Hematopoietic multipotent progenitor cell treated with erythropoietin and hydrocortisone succinate and interleukin-3 and kit ligand, for 4 days (in vitro differentiated cells): ENCODE results near the gene ACVRL1.

Experiments used
- DNase-seq: peaks from one replicate; pipeline ENCODE4 v3.0.0-alpha.2; 2015

The ACVRL1 gene

GRCh38 chr12:51944608-51945233 is 37.4 kb downstream of the ACVRL1 start:
- DNase-seq = no peak

- DNase-seq = no peak
Measured at GRCh38 chr12:51947246-51947996, 40.1 kb downstream of the ACVRL1 start.

- DNase-seq = no peak
Measured at GRCh38 chr12:51948066-51948465, 40.8 kb downstream of the ACVRL1 start.

GRCh38 chr12:51949342-51950030 is 42.2 kb downstream of the ACVRL1 start:
- DNase-seq = no peak

- no peak for DNase-seq
Measured at GRCh38 chr12:51950682-51951198, 43.4 kb downstream of the ACVRL1 start.

- DNase-seq = peak; percentile 96
Measured at GRCh38 chr12:51951199-51951842, 44.0 kb downstream of the ACVRL1 start, which contains the start of gene ACVR1B. TSS of gene ACVR1B (plus strand) at chr12:51951699. CDS start at chr12:51951744, 45 bp downstream.

GRCh38 chr12:51951843-51952722 is 44.8 kb downstream of the ACVRL1 start:
- peak; percentile 31 for DNase-seq

GRCh38 chr12:51953089-51953488 is 45.8 kb downstream of the ACVRL1 start:
- DNase-seq = no peak

- no peak for DNase-seq
Measured at GRCh38 chr12:51953864-51954263, 46.6 kb downstream of the ACVRL1 start.

- peak; percentile 75 for DNase-seq
Measured at GRCh38 chr12:51954561-51955361, 47.5 kb downstream of the ACVRL1 start.

- no peak for DNase-seq
Measured at GRCh38 chr12:51955702-51956101, 48.4 kb downstream of the ACVRL1 start.

GRCh38 chr12:51958542-51958941 is 51.2 kb downstream of the ACVRL1 start:
- DNase-seq = no peak

GRCh38 chr12:51959211-51959610 is 51.9 kb downstream of the ACVRL1 start:
- no peak for DNase-seq

GRCh38 chr12:51959921-51960320 is 52.6 kb downstream of the ACVRL1 start:
- no peak for DNase-seq

GRCh38 chr12:51960488-51960887 is 53.2 kb downstream of the ACVRL1 start:
- no peak for DNase-seq

- DNase-seq = no peak
Measured at GRCh38 chr12:51960890-51961289, 53.6 kb downstream of the ACVRL1 start.

- DNase-seq = no peak
Measured at GRCh38 chr12:51961834-51962233, 54.5 kb downstream of the ACVRL1 start.

- peak; percentile 59 for DNase-seq
Measured at GRCh38 chr12:51962737-51963136, 55.4 kb downstream of the ACVRL1 start.

GRCh38 chr12:51963477-51963876 is 56.2 kb downstream of the ACVRL1 start:
- no peak for DNase-seq

- DNase-seq = no peak
Measured at GRCh38 chr12:51969643-51970042, 62.3 kb downstream of the ACVRL1 start.
